ENCODE measurements around the gene KCNIP1. TPM values are rescaled to one million over a fixed set of nuclear protein-coding genes. Genes with fewer than 3 reads are reported as not detected.
A peak's percentile ranks its signal among the peaks of the same experiment; 100 is the strongest.

The KCNIP1 gene
- polyA plus RNA-seq, 12 donors: 2.4 to 6.0 (median 3.4) TPM; not detected in 2

DNA sequence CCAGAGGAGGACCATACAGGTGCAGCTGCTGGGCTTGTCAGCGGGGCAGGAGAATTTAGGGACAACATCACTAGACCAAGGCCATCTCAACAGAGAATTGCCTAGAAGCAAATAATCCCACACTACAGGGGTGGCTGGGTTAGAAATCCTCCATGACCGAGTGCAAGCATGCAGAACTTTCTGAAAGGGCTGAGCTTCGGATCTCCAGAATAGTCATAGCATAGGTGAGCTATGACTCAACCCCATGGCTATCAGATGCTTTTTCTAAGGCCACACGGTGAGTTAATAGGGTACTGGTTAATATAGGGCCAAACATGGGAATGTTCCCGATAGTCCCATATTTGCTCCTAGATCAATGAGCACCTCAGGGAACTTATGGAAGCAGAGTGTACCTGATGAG, 4.2 kb downstream of the KCNIP1 start:
- no peak for DNase-seq

DNA sequence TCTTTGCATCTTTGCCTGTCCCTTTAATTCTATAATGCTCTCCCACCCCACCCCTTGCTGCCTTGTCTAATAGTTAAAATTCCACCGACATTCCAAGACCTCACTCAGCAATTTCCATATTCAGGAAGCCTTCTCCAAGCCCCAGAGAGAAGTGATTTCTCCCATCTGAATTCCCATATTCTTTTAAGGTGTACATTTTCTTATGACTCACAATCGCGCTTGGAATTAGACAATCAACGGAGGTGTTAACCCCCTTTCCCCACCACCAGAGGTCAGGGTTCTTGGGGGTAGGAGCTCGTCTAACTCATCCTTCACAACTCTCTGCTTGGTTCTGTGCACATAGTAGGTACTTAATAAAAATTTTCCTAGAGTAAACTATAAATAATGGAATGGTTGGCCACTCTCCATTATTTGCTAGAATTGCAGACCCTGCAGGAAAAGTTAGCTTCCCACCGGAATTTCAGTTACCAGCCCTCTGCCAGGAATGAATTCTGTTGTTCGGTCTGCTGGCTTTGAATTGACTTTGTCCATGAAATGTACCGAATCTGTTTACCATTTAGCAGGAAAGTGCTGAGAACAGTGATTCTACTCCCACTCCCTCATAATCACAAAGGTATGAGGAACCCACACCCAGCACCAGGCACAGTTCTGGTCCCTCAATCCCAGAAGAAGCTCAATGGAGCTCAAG, 5.0 kb downstream of the KCNIP1 start:
- no peak for DNase-seq

DNA sequence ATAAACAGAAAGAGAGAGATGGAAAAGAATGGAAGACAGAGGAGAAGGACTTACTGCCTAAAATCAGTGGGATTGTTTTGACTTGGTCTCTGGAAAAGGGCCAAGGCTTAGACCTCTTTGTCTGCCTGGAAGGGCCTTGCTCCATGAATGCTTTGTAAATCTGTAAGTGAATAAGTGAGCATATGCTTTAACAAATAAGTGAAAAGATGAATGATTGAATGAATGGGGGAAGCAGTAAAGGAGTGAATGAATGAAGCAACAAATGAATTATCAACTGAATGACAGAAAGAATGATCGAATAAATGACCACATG, 5.5 kb downstream of the KCNIP1 start:
- DNase-seq: peak; percentile 15

DNA sequence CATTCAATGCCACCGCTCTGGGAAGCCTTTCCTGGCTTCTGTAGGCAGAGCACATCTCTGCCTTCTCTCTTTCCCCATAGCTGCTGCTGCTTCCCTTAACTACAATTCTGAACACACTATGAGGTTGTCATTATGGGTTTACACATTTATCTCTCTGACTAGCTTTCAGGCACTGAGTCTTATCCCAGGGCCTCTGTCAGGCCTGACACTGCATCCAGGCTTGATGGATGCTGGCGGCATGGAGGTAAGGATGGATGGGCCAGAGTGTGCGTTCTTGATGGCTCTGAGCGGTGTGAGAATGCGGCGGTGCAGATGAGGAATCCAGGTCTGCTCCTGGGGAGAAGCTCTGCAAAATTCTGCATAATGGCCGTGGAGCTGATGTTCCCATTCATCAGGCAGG, 6.3 kb downstream of the KCNIP1 start:
- DNase-seq: no peak

DNA sequence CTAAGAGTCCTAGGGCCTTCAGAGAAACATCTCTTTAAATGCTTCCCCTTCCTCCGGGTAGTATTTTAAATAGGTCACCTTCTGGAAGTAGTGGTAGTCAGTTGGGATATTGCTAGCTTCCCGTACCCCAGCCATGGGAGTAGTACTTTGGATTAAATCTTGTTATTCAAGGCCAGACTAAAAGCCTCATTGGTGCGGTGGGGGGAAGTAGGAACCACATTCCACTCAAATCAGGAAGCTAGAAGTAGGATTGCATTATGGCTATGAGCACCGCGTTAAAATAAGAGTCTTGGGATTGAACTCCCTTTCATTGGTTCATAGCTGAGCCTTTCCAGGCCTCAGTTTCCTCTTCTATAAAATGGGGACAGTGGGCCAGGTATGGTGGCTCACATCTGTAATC, 6.7 kb downstream of the KCNIP1 start:
- no peak for DNase-seq

DNA sequence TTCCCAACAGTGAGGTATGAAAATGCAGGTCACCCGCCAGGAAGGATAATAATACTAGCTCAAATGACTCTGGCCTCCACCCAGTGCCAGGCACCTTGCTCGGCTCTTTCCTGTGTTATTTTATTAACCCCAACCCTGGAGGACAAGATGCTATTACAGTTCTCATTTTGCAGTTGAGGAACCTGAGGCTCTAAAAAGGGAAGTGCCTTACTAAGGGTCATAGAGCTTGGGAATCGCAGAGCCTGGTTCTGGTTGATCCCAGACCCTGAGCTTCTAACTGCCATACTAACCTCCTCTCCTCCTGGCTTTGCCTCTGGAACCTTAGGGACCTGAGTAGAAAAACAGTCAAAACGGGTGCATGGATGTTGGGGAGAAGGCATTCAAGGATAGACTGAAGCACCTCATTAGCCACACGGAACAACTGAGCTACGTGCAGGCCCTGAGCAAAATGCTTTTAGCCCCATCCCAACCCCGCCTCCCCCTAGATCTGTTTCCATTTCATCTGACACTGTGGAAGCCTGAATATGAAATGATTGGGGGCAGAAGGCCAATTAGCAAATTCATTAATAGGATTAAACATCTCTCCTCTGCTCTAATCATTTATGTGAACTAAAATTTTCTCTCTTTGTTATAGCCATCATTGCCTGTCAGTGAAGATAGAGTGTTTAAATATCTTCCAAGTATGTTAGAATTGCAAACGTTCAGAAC, 7.9 kb downstream of the KCNIP1 start:
- DNase-seq: no peak

DNA sequence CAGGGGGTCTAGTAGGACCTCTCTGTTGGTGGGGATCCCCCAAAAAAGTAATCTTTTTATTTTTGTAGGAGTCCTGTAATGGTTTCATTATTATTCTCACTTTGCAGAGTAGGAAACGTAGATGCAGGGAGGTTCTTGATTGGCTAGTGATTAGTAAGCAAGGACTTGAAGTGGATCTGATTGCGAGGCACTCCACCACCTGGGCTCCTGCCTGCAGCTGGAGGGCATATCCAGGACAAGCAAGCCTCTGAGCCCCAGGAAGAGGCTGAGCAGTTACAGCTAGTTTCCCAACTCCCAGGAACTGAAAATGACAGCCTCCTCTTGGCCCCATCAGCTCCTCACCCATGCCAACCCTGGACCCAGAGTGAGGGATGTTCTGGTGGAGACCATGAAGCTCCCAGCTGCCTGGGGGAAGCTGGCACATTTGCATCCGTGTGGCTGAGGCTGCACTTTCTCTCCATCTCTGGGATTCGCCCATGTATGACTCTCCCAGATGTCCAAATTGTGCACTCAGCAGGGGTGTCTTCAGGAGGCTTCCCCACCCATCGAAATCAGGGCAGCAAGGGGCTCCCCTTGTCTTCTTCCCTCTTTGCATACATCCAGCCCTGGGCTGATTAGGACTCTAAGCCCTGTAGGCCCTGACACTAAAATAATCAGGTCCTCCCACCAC, 10.2 kb downstream of the KCNIP1 start:
- no peak for DNase-seq

DNA sequence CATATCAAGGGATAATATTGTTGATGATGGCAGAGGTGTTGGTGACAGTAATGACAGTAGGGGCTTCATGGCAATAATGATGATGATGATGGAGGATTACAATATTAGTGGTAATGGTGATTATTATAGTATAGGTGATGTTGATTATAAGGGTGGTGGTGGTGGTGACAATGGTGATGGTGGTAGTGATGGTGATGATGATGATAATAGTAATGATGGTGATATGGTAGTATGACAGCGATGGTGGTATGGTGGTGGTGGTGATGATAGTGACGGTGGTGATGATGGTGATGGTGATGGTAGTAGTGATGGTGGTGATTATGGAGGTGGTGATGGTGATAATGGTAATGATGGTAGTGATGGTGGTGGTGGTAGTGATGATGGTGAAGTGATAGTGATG, 13.6 kb downstream of the KCNIP1 start:
- DNase-seq: no peak

DNA sequence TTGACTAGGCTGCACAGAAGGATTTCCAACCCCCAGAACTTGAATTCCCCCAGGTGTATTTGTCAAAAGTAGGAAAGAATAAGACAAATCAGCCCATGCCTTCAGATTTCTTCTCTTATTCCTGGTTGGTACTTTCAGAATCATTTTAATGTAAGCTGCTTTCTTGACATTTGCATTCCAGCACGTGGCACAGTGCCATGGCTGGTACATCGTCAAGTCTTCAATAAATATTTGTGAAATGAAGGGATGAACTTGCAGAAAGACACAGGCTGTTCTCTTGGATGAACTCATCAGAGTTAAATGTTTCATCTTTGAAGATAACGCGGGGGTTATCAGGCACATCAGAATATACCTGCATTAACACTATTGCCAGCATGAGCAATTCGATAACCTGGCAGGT, 14.5 kb downstream of the KCNIP1 start:
- no peak for DNase-seq

DNA sequence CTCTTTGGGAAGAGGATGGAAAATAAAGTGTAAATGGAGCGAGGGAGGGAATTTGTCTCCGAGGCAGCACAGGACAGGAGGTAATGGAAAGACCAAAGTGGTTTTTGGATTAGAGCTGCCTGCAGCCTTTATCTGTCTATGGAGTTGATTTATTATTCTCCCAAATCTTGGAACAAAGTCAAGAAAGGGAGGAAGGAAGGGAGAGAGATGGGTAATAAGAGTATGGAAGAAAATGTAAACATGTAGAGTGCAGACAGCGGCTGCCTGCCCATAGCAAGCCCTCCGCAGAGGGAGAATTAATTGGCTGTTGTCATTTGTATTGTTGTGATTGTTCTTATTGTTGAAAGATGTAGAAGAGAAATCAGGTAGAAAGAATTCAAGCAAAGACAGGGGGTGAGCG, 15.7 kb downstream of the KCNIP1 start:
- no peak for DNase-seq

DNA sequence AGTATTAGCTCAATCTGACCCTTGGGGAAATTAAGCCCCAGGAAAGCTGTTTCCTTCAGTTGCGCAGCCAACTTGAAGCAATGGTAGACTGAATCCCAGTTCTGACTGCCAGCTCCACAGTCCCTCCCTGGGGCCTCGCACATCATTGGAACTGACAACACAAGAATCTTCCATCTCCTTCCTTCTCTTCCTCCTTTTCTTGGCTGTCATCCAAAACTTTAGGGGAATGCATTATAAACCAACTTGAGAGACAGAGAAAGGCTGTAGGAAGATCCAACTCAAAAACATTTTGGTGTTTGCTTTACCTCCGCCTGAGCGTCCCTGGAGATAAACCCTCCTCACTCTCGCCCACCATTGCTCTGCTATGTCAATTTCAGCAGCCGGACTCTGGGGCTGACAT, 16.6 kb downstream of the KCNIP1 start:
- DNase-seq: peak; percentile 35

DNA sequence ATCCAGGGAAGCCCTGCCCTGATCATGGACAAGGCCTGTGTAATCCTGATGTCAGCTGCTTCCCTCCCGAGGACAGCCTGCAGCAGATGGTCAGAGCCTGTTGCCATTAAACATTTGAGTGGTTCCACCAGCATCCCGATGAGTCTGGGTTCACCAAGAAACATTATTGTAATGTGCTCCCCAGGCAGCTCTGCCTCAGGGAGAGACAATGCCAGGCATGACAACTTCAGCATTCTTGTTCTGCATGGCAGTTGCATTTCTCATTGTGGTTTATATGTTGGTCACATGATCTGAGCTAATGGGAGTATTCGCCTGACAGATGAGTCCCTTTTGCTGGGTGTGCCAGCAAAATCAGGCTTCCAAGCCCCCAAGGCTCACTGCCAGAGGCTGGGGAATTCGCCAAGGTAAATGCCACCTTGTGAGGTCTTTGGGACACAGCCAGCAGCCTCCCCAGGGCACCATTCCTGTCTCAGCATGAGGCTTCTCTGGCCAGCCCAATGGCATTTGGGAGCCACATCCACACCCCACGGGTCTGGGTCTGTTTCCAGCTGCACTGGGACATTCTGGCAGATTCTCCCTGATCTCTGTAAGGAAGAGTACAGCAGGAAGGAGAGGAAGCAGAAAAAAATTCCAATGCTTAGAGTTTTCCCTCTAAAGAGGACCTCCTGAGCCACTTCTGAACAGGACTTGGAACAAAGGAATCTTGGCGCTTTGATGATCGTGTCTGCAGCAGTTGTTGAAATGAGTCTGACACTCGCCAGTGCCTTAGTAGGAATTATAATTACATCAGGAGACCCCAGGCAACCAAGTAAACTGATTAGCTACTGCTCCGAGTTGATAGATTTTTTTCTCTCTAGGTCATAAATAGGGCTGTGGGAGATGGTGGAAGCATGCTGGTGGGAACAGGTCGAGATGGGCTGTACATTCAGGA, 18.7 kb downstream of the KCNIP1 start:
- DNase-seq: peak; percentile 26

DNA sequence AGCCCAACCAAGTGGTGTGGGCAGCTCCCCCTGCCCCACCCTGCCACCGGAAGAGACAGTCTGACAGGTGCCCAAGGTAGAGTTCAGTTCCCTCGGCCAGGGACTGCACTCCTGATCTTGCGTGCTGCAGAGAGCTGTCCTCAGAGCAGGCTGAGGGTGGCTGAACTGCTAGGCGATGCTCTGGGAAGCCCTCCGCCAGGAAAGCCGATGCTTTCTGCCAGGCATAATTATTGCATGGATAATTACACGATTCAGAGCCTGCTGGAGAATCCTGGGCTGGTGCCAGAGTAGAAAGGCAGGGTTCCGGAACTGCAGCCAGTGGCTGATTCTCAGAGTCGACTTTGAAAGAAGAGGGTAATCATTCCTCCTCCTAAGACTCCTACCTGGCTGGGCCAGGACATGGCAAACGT, 19.3 kb downstream of the KCNIP1 start:
- DNase-seq: no peak

DNA sequence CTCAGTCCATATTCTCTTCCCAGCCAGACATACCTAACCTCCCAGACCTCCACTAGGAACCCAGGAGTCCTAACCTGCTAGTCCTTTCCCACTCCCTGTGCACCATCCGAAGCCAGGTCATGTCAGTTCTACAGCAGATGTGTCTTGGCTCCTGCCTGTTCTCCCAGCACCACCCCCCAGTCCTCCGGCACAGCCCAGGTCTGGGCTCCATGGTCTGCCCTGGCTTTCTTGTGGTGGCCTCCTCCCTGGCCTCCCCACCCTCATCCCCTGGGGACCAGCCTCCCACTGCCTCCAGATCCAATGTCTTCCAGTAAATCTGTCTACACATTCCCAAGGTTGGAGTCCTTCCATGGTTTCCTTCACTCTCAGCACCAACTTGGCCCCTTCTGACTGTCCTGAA, 20.0 kb downstream of the KCNIP1 start:
- DNase-seq: no peak

DNA sequence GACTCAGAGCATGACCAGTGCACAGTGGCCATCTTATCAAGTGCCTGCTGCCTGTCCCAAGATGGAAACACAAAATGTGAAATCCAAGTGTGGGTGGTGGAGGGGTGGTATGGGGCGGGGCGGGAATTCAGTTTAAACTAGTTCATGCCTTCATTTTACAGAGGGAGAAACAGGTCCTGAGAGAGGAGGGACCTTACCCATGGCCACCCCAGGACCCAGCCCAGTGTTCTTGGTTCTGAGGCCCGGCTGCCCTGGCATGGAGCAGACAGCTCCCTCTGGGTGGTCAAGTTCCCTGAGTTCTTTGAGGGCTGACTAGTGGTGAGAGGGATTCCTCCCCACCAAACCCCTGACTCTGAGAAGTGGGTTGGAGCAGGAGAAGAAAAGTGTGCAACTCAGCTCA, 20.8 kb downstream of the KCNIP1 start:
- no peak for DNase-seq

DNA sequence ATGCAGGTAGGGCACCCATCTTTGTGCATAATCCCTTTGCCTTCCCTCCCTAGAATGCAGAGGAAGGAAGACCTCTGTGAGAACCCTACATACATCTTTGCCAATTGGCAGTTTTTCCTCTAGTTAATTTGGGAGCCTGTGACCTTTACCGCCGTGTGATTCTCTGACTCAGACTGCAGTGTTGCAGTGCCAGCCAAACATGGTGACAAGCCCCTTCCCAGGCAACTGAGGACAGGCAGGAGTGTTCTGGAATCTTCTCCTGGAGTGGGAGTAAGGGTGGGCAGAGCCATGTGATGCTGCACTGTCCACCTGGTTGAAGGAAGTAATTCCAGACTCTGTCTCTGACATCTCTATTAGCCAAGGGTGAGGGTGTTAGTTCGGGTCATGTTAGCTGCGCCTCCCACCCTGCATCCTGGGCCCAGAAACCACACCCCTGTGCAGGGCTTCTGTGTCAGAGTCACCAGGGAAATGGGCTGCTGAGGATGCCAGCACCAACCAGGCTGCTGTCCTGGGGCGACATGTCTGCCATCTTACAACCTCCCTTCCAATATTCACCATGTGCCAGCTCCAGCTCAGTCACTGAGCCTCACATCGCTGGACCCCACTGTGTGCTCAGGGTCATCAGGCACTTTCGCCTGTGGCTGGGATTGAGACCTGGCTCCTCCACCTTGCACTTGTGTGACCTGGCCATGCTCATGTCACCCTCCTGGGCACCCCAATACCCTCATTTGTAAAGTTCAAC, 21.8 kb downstream of the KCNIP1 start:
- DNase-seq: no peak

DNA sequence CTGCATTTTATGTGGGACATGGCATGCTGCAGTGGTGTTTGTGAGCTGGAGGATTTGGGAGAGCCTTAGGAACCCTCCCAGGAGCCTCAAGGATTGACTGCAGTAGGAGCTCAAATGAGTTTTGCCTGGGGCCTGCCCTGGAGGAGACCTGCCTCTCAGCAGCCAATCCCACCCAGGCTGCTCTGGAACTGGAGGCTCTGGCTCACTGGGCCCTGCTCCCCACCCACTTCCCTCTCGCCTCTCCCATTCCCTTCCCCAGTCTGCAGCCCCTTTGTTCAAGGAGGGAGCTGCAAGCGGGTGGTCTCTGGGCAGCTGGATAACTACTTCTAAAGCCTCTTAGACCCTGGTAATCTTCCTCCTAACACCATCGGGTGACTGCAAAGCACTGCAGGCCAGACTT, 24.2 kb downstream of the KCNIP1 start:
- DNase-seq: no peak

DNA sequence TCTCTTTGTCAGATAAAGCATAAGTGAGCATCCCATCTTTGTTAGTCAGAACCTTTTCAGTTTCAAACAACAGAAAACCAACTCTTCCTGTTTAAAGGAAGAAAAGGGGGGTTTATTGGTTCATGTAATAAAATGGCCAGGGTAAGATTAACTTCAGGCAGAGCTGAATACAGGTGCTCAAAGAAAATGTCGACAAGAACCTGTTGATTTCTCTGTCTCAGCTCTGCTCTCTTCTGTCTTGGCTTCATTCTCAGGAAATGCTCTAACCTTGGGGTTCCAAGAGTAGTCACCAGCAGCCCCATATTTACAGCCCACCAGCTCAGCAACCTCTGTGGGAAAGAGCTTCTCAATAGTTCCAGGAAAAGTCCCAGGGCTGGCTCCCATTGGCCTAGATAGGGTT, 25.2 kb downstream of the KCNIP1 start:
- no peak for DNase-seq

DNA sequence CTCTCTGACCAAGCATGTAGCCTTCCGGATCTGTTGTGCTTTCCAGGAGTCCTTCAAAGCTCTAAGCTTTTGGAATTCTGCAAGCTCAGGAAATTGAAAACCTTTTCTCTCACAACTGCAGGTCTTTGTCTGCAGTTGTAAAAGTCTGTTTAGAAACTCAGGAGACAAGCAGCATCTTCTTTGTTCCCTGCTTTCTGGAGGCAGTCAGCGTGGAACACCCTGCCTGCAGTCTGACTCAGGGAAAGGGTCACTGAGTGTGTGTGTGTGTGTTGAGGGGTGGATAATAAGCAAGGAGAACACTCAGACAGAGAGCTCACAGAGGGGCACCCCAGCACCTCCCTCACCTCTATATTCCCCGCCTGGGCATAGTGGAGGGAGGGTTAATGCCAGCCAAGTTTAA, 29.1 kb downstream of the KCNIP1 start:
- no peak for DNase-seq

DNA sequence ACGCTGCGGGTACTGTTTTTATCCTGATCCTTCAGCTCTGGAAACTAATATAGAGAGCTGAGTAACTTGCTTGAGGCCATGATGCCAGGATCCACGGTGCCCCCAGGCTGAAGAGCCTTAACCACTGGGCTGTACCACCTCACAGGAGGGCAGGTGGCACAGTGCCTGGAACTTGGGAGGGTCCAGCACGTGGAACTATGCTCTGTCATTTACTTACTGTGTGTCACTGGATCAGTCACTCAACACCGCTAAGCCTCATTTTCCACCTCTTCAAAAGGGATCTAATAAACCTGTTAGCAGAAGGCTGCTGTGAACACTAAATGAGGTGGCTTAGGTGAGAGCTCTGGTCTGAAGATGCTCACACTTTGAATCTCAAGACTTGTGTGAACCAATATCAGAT, 29.6 kb downstream of the KCNIP1 start:
- no peak for DNase-seq

DNA sequence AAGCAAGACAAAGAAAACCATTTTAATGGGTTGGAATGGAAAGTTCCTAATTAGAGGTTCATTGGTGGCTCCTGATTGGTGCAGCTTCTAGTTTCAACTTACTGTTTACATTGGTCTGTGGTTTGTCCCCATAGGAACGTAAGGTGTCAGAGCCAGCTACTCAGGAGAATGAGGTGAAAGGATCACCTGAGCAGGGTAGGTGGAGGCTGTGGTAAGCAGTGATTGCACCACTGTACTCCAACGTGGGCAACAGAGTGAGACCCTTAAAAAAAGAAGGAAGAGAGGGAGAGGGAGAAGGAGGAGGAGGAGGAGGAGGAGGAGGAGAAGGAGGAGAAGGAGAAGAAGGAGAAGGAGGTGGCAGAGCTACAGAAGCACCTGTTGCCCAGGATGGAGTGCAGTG, 30.4 kb downstream of the KCNIP1 start:
- DNase-seq: no peak

DNA sequence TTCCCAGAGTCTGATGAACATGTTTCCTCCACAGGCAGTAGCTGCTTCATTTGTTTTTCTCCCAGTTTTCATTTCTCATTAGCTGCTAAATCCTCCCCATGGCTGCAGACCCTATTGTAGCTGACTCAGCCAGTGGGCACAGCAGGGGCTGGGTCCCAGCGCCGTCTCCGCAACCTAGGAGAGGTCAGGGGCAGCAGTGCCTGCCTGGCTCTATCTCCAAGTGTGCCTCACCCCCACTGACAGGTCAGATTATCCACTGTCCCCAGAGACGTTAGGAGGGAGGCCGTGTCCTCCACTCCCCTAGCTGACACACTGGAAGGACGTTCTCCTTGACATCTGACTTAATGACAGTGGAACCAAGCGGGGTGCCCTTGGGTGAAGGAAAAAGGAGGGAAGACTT, 31.1 kb downstream of the KCNIP1 start:
- no peak for DNase-seq

All from muscle of arm (tissue), 12 donors.